Trophoblast cell (in vitro differentiated cells and primary cell): Measurements from ENCODE around the gene CPNE7.
"Not testable (repeated sequence)": the region's sequence is repeated elsewhere in the genome, so short reads cannot be mapped to it uniquely, and the experiment has no call there.

Source experiments
- DNase-seq, 2 donors: peaks; one replicate each; pipeline ENCODE4 v3.0.0-alpha.2; 2016
- H2AFZ ChIP-seq: 2 replicates; pipeline ENCODE4 v1.6.1; 2013; ENCODE audit warnings: low read length, moderate library complexity, mild to moderate bottlenecking; ENCODE audit not compliant: insufficient read depth, poor library complexity
- H2AK5ac ChIP-seq: 2 replicates; pipeline ENCODE4 v1.6.1; 2013; ENCODE audit warnings: mild to moderate bottlenecking, low read length
- H2BK120ac ChIP-seq: 2 replicates; pipeline ENCODE4 v1.6.1; 2013; ENCODE audit warnings: low read length, mild to moderate bottlenecking, moderate library complexity; ENCODE audit not compliant: insufficient read depth, poor library complexity
- H2BK12ac ChIP-seq: 2 replicates; pipeline ENCODE4 v1.6.1; 2013; ENCODE audit warnings: mild to moderate bottlenecking, low read length, moderate library complexity
- H2BK5ac ChIP-seq: 2 replicates; pipeline ENCODE4 v1.6.1; 2013; ENCODE audit warnings: low read length, low read depth, moderate library complexity, mild to moderate bottlenecking; ENCODE audit not compliant: poor library complexity
- H3K14ac ChIP-seq: 2 replicates; pipeline ENCODE4 v1.6.1; 2013; ENCODE audit warnings: mild to moderate bottlenecking, low read length
- H3K18ac ChIP-seq: 2 replicates; pipeline ENCODE4 v1.6.1; 2013; ENCODE audit warnings: mild to moderate bottlenecking, low read length
- H3K23ac ChIP-seq: 2 replicates; pipeline ENCODE4 v1.6.1; 2013; ENCODE audit warnings: low read length
- H3K27ac ChIP-seq: 2 replicates; pipeline ENCODE4 v1.5.1; 2013; ENCODE audit warnings: low read depth, mild to moderate bottlenecking, inconsistent platforms, low read length, moderate library complexity
- H3K27me3 ChIP-seq: 2 replicates; pipeline ENCODE4 v1.6.1; 2013; ENCODE audit warnings: inconsistent platforms, mild to moderate bottlenecking, low read length, moderate library complexity; ENCODE audit not compliant: insufficient read depth
- H3K36me3 ChIP-seq, 2 experiments: 1 replicate in 1 of 2; 2 replicates in 1 of 2; pipeline ENCODE4 v1.6.1; 2013; ENCODE audit warnings: low read length in 2 of 2, mild to moderate bottlenecking in 2 of 2, moderate library complexity in 1 of 2; ENCODE audit not compliant: insufficient read depth in 2 of 2, control insufficient read depth in 1 of 2
- H3K4ac ChIP-seq: 2 replicates; pipeline ENCODE4 v1.6.1; 2013; ENCODE audit warnings: low read depth, mild to moderate bottlenecking, low read length, moderate library complexity
- H3K4me1 ChIP-seq, 2 experiments: 1 replicate in 1 of 2; 2 replicates in 1 of 2; pipeline ENCODE4 v1.6.1; 2013; ENCODE audit warnings: low read length in 2 of 2, mild to moderate bottlenecking in 2 of 2, moderate library complexity in 1 of 2; ENCODE audit not compliant: insufficient read depth in 2 of 2, control insufficient read depth in 1 of 2
- H3K4me2 ChIP-seq: 2 replicates; pipeline ENCODE4 v1.6.1; 2013; ENCODE audit warnings: inconsistent platforms, mild to moderate bottlenecking, low read length, moderate library complexity
- H3K4me3 ChIP-seq: 2 replicates; pipeline ENCODE4 v1.5.1; 2013; ENCODE audit warnings: mild to moderate bottlenecking, low read depth, low read length, inconsistent platforms
- H3K79me1 ChIP-seq: one replicate; pipeline ENCODE4 v1.6.1; 2013; ENCODE audit warnings: low read length
- H3K79me2 ChIP-seq: 2 replicates; pipeline ENCODE4 v1.6.1; 2013; ENCODE audit warnings: low read length, mild to moderate bottlenecking; ENCODE audit not compliant: control insufficient read depth, insufficient read depth, poor library complexity
- H3K9ac ChIP-seq: 2 replicates; pipeline ENCODE4 v1.6.1; 2013; ENCODE audit warnings: mild to moderate bottlenecking, low read length
- H3K9me3 ChIP-seq: 2 replicates; pipeline ENCODE4 v1.6.1; 2013; ENCODE audit warnings: low read depth, mild to moderate bottlenecking, control low read depth, inconsistent platforms, low read length; ENCODE audit not compliant: insufficient read depth
- H4K12ac ChIP-seq: 2 replicates; pipeline ENCODE4 v1.6.1; 2013; ENCODE audit warnings: low read depth, mild to moderate bottlenecking, low read length, moderate library complexity
- H4K8ac ChIP-seq: 2 replicates; pipeline ENCODE4 v1.6.1; 2013; ENCODE audit warnings: low read depth, mild to moderate bottlenecking, low read length, moderate library complexity
- H4K91ac ChIP-seq: one replicate; pipeline ENCODE4 v1.6.1; 2013; ENCODE audit warnings: low read depth, mild to moderate bottlenecking, low read length, moderate library complexity
- WGBS: extraction: QIAGEN DNeasy Blood & Tissue Kit; methylation state at CpG from one replicate; pipeline ENCODE4 v1.1.7; 2013; ENCODE audit warnings: missing lambda C conversion rate; ENCODE audit not compliant: insufficient read length, insufficient coverage; ENCODE audit errors: extremely low coverage; 5-methylcytosine and 5-hydroxymethylcytosine counted together

CPNE7 gene

DNA sequence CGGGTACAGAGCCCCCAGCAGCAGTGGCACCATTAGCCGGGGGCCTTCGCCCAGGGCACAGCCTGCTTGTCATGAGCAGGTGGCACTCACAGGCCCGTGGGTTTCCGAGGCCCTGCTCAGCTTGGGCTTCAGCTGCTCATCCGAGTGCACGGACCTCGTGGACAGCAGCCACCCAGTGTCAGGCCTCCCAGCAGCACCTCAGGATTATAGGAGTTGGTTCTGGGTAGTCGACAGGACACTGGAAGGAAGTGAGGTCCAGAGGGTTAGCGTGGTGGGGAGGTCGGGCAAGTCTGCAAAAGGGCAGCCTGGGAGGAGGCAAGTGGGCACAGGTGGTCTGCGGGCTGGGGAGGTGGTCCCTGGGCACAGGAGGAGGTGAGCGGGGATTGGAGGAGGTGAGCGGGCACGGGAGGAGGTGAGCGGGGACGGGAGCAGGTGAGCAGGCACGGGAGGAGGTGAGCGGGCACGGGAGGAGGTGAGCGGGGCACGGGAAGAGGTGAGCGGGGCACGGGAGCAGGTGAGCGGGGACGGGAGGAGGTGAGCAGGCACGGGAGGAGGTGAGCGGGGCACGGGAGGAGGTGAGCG is 5.1 kb upstream of the CPNE7 start:
- no peak for DNase-seq
- Histone ChIP-seq H3K4me1 (peaks cover 18 to 22% of the 10 kb centered on the region in 2 experiments), H3K79me1 (peaks cover 2% of the 10 kb centered on the region), H3K14ac (no peak overlapping the region), H3K27ac (no peak overlapping the region), H3K9me3 (peaks cover 3% of the 10 kb centered on the region), H3K18ac (no peak overlapping the region), H3K27me3 (peaks cover 8% of the 10 kb centered on the region), H4K12ac (no peak overlapping the region), H4K8ac (no peak overlapping the region), H2BK5ac (no peak overlapping the region), H3K79me2 (no peaks in the 10 kb centered on the region), H3K4me3 (no peak overlapping the region), H3K36me3 (no peaks in the 10 kb centered on the region), H2AFZ (no peak overlapping the region), H3K23ac (no peak overlapping the region), H2BK120ac (no peak overlapping the region), H3K9ac (no peak overlapping the region), H2BK12ac (no peak overlapping the region), H3K4ac (no peak overlapping the region), H3K4me2 (no peak overlapping the region), H4K91ac (no peak overlapping the region), H2AK5ac (peak overlapping the region; percentile 6)
- no CpG with 5 or more reads among the region's 30 CpGs for WGBS

- not testable (repeated sequence) for DNase-seq
- WGBS = no CpG with 5 or more reads among the region's 36 CpGs
Measured at GRCh38 chr16:89570983-89571598, 4.5 kb upstream of the CPNE7 start.

DNA sequence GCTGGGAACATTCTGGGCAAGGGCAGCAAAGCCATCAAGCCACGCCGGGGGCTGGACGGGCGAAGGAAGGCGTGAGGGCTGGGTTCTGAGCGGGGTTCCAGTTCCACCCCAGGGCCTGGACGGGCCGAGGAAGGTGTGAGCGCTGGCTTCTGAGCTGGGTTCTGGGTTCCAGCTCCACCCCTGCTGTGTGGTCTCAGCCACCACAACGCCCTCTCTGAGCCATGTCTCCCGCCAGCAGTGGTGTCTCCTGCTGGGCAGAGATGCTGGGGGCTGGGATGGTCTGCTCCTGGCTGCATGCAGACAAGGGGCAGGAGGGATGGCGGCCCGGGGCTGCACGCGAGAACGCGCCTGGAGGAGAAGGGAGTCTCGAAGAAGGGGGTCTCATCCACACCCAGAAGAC is 3.9 kb upstream of the CPNE7 start:
- Histone ChIP-seq H3K27me3 (peaks cover 19% of the 10 kb centered on the region), H3K4ac (no peak overlapping the region), H3K9ac (no peak overlapping the region), H2AFZ (no peak overlapping the region), H4K12ac (no peak overlapping the region), H3K14ac (no peak overlapping the region), H3K27ac (no peak overlapping the region), H3K4me2 (no peak overlapping the region), H2BK120ac (no peak overlapping the region), H3K9me3 (peaks cover 8% of the 10 kb centered on the region), H3K23ac (no peak overlapping the region), H4K8ac (no peak overlapping the region), H3K4me3 (no peak overlapping the region), H2BK5ac (no peak overlapping the region), H2AK5ac (no peak overlapping the region), H3K4me1 (peaks cover 14 to 19% of the 10 kb centered on the region in 2 experiments), H4K91ac (no peak overlapping the region), H3K36me3 (no peaks in the 10 kb centered on the region), H2BK12ac (no peak overlapping the region), H3K79me1 (peaks cover 2% of the 10 kb centered on the region), H3K18ac (no peak overlapping the region), H3K79me2 (no peaks in the 10 kb centered on the region)
- WGBS = no CpG with 5 or more reads among the region's 18 CpGs
- no peak for DNase-seq

More at GRCh38 chr16:89570983-89571598, 4.5 kb upstream of the CPNE7 start:
- not testable (repeated sequence) for H3K4ac ChIP-seq, H3K4me2 ChIP-seq, H3K14ac ChIP-seq, H3K27ac ChIP-seq, H2AFZ ChIP-seq, H2BK5ac ChIP-seq, H4K8ac ChIP-seq, H2BK12ac ChIP-seq, H3K36me3 ChIP-seq, H4K12ac ChIP-seq, H2AK5ac ChIP-seq, H3K79me2 ChIP-seq, H3K18ac ChIP-seq, H3K9me3 ChIP-seq, H3K4me3 ChIP-seq, H4K91ac ChIP-seq, H3K79me1 ChIP-seq, H2BK120ac ChIP-seq, H3K9ac ChIP-seq, H3K23ac ChIP-seq
- Histone ChIP-seq H3K27me3 (peaks cover 14% of the 10 kb centered on the region), H3K4me1 (peaks cover 14 to 19% of the 10 kb centered on the region in 2 experiments)

DNA sequence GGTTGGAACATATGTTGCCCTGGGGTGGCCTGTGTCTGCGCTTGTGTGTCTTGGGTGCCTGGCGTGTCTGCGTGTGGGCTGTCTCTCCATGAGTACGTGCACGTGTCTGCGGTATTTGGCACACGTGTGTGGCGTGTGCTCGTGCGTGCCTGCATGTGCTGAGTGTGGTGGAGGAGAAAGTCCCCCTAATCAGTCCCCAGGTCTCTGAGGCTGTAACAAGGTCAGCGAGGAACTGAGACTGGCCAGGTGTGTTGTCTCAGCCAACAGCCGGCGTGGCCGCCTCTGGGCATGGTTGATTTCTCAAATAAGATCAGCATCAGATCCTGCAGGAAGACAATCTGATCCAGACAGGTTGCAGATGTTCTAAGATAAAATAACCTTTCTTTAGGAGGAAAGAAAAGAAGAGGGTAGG is 3.5 kb upstream of the CPNE7 start:
- Histone ChIP-seq H3K79me1 (peaks cover 2% of the 10 kb centered on the region), H2BK120ac (no peak overlapping the region), H2AK5ac (no peak overlapping the region), H4K91ac (no peak overlapping the region), H3K9me3 (peaks cover 12% of the 10 kb centered on the region), H3K4ac (no peak overlapping the region), H4K8ac (no peak overlapping the region), H3K18ac (no peak overlapping the region), H2AFZ (no peak overlapping the region), H4K12ac (no peak overlapping the region), H3K79me2 (no peaks in the 10 kb centered on the region), H3K27ac (no peak overlapping the region), H3K36me3 (no peaks in the 10 kb centered on the region), H3K9ac (no peak overlapping the region), H3K4me3 (no peak overlapping the region), H3K23ac (no peak overlapping the region), H2BK5ac (no peak overlapping the region), H3K14ac (no peak overlapping the region), H3K4me2 (no peak overlapping the region), H3K27me3 (peaks cover 24% of the 10 kb centered on the region), H2BK12ac (no peak overlapping the region), H3K4me1 (peaks cover 14 to 19% of the 10 kb centered on the region in 2 experiments)
- no peak for DNase-seq
- WGBS = no CpG with 5 or more reads among the region's 14 CpGs
